GM12892 (cell line): ENCODE data around the gene GFER.

ENCODE experiments used
- POLR2A ChIP-seq: IDR thresholded peaks from 2 replicates; pipeline ENCODE4 v1.6.1; 2011; ENCODE audit warnings: low read depth, low read length, control low read depth
- POLR2AphosphoS5 ChIP-seq: IDR thresholded peaks from 2 replicates; pipeline ENCODE4 v1.6.1; 2011; ENCODE audit warnings: low read depth, low read length, control low read depth

GRCh38 chr16:1942810-1943726, 40.9 kb upstream of the GFER start, which contains the start of gene MSRB1:
- peak; percentile 82 for TF ChIP-seq POLR2A
- peak; percentile 53; the same call in 1 of the 2 replicates for TF ChIP-seq POLR2AphosphoS5
